ENCODE data around the gene PLEKHG5. TPM values are rescaled to one million over a fixed set of nuclear protein-coding genes. Genes with fewer than 3 reads are reported as not detected.

PLEKHG5 gene
- total and polyA plus RNA-seq, 4 donors: 0.28 to 1.9 (median 1.1) TPM

- no peaks in the 10 kb centered on the region for H3K36me3 ChIP-seq (ENCODE audit: control insufficient read depth in 4 of 4, insufficient read depth in 3 of 4, low read depth in 1 of 4, low read length in 3 of 4)
- TF ChIP-seq JUND (IDR thresholded peaks at IDR 0.05) (no peak), YY1 (IDR thresholded peaks at IDR 0.05) (no peak), RXRA (IDR thresholded peaks at IDR 0.05) (no peak), HNF4A (conservative IDR thresholded peaks at IDR 0.05) (no peak), ZBTB33 (IDR thresholded peaks at IDR 0.05) (no peak), EGR1 (IDR thresholded peaks at IDR 0.05; ENCODE audit: low read depth in 2 of 2) (no peak), GABPA (IDR thresholded peaks at IDR 0.05 in 1 of 2, conservative IDR thresholded peaks at IDR 0.05 in 1 of 2) (no peak), RAD21 (IDR thresholded peaks at IDR 0.05) (no peak), FOXA2 (IDR thresholded peaks at IDR 0.05) (no peak), NR2F2 (IDR thresholded peaks at IDR 0.05) (no peak), SP1 (IDR thresholded peaks at IDR 0.05) (no peak), FOXA1 (IDR thresholded peaks at IDR 0.05) (no peak), HNF4G (IDR thresholded peaks at IDR 0.05) (no peak), TAF1 (conservative IDR thresholded peaks at IDR 0.05) (no peak)
- TF ChIP-seq, protein P1, sequence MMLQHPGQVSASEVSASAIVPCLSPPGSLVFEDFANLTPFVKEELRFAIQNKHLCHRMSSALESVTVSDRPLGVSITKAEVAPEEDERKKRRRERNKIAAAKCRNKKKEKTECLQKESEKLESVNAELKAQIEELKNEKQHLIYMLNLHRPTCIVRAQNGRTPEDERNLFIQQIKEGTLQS (IDR thresholded peaks at IDR 0.05): no peak
- TF ChIP-seq, protein P2, sequence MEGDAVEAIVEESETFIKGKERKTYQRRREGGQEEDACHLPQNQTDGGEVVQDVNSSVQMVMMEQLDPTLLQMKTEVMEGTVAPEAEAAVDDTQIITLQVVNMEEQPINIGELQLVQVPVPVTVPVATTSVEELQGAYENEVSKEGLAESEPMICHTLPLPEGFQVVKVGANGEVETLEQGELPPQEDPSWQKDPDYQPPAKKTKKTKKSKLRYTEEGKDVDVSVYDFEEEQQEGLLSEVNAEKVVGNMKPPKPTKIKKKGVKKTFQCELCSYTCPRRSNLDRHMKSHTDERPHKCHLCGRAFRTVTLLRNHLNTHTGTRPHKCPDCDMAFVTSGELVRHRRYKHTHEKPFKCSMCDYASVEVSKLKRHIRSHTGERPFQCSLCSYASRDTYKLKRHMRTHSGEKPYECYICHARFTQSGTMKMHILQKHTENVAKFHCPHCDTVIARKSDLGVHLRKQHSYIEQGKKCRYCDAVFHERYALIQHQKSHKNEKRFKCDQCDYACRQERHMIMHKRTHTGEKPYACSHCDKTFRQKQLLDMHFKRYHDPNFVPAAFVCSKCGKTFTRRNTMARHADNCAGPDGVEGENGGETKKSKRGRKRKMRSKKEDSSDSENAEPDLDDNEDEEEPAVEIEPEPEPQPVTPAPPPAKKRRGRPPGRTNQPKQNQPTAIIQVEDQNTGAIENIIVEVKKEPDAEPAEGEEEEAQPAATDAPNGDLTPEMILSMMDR (IDR thresholded peaks at IDR 0.05; ENCODE audit: low read depth, low read length, missing input control): no peak
- TF ChIP-seq, protein P3, sequence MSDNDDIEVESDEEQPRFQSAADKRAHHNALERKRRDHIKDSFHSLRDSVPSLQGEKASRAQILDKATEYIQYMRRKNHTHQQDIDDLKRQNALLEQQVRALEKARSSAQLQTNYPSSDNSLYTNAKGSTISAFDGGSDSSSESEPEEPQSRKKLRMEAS (IDR thresholded peaks at IDR 0.05): no peak
- TF ChIP-seq, protein P4, sequence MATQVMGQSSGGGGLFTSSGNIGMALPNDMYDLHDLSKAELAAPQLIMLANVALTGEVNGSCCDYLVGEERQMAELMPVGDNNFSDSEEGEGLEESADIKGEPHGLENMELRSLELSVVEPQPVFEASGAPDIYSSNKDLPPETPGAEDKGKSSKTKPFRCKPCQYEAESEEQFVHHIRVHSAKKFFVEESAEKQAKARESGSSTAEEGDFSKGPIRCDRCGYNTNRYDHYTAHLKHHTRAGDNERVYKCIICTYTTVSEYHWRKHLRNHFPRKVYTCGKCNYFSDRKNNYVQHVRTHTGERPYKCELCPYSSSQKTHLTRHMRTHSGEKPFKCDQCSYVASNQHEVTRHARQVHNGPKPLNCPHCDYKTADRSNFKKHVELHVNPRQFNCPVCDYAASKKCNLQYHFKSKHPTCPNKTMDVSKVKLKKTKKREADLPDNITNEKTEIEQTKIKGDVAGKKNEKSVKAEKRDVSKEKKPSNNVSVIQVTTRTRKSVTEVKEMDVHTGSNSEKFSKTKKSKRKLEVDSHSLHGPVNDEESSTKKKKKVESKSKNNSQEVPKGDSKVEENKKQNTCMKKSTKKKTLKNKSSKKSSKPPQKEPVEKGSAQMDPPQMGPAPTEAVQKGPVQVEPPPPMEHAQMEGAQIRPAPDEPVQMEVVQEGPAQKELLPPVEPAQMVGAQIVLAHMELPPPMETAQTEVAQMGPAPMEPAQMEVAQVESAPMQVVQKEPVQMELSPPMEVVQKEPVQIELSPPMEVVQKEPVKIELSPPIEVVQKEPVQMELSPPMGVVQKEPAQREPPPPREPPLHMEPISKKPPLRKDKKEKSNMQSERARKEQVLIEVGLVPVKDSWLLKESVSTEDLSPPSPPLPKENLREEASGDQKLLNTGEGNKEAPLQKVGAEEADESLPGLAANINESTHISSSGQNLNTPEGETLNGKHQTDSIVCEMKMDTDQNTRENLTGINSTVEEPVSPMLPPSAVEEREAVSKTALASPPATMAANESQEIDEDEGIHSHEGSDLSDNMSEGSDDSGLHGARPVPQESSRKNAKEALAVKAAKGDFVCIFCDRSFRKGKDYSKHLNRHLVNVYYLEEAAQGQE (IDR thresholded peaks at IDR 0.05): no peak
- no peaks in the 10 kb centered on the region for H3K9me3 ChIP-seq (ENCODE audit: control insufficient read depth in 4 of 4, low read length in 3 of 4)
- H3K27ac ChIP-seq (ENCODE audit: low read depth in 1 of 2, low read length in 2 of 2): no peak overlapping the region
- 84% methylated on average over 12 of the region's 12 CpGs for WGBS
- DNase-seq (ENCODE audit: low spot score): no peak
- no peak overlapping the region for H3K9ac ChIP-seq (ENCODE audit: low read depth in 1 of 2, low read length in 2 of 2)
- no peaks in the 10 kb centered on the region for H3K27me3 ChIP-seq (ENCODE audit: control insufficient read depth in 4 of 4, insufficient read depth in 4 of 4, low read length in 3 of 4)
- no peak overlapping the region for H3K4me3 ChIP-seq (ENCODE audit: low read depth in 1 of 3, low read length in 3 of 3)
- no peaks in the 10 kb centered on the region for H3K4me1 ChIP-seq (ENCODE audit: control insufficient read depth in 4 of 4, insufficient read depth in 4 of 4, low read length in 3 of 4)
Measured at GRCh38 chr1:6507461-6507911, 16.0 kb upstream of the PLEKHG5 start.
